Neural cell (in vitro differentiated cells): Measurements from ENCODE around the gene RGS17.

Experiments
- CTCF ChIP-seq: fragments of 450-650 bp; IDR thresholded peaks from 2 replicates; pipeline ENCODE4 v1.5.1; 2014; ENCODE audit warnings: antibody characterized with exemption, mild to moderate bottlenecking, moderate library complexity; ENCODE audit not compliant: poor library complexity, severe bottlenecking
- TAF1 ChIP-seq: IDR thresholded peaks from 2 replicates; pipeline ENCODE4 v1.6.1; 2012; ENCODE audit warnings: low read depth

GRCh38 chr6:153096792-153097191 lies 34.3 kb downstream of the RGS17 start:
- TF ChIP-seq CTCF, result no peak
- no peak for TF ChIP-seq TAF1
